Neural progenitor cell (in vitro differentiated cells): Measurements from ENCODE around the gene UBE2R2. TPM values are rescaled to one million over a fixed set of nuclear protein-coding genes. Genes with fewer than 3 reads are reported as not detected.

Experiments used
- DNase-seq: peaks from one replicate; pipeline ENCODE4 v3.0.0-alpha.2; 2016; ENCODE audit warnings: low spot score
- H2AFZ ChIP-seq: fragments of 200-600 bp; sonication (generic); replicated peaks from 2 replicates; pipeline ENCODE4 v1.6.1; 2016; ENCODE audit warnings: antibody characterized with exemption
- H3F3A ChIP-seq: fragments of 200-600 bp; sonication (generic); 2 replicates; pipeline ENCODE4 v1.6.1; 2016; ENCODE audit warnings: antibody characterized with exemption, low read depth
- H3K27ac ChIP-seq: fragments of 200-600 bp; sonication (generic); 2 replicates; pipeline ENCODE4 v1.5.1; 2016; ENCODE audit warnings: mild to moderate bottlenecking
- H3K27me3 ChIP-seq: fragments of 200-600 bp; sonication (generic); 2 replicates; pipeline ENCODE4 v1.6.1; 2016; ENCODE audit warnings: mild to moderate bottlenecking, moderate library complexity
- H3K36me3 ChIP-seq: fragments of 200-600 bp; sonication (generic); 2 replicates; pipeline ENCODE4 v1.5.1; 2016
- H3K4me1 ChIP-seq: fragments of 200-600 bp; sonication (generic); 2 replicates; pipeline ENCODE4 v1.6.1; 2016; ENCODE audit warnings: mixed run types
- H3K4me2 ChIP-seq: fragments of 200-600 bp; sonication (generic); 2 replicates; pipeline ENCODE4 v1.6.1; 2016
- H3K4me3 ChIP-seq: fragments of 200-600 bp; sonication (generic); 2 replicates; pipeline ENCODE4 v1.5.1; 2016
- H3K79me2 ChIP-seq: fragments of 200-600 bp; sonication (generic); 2 replicates; pipeline ENCODE4 v1.6.1; 2016; ENCODE audit warnings: low read depth
- H3K9ac ChIP-seq: fragments of 200-600 bp; sonication (generic); 2 replicates; pipeline ENCODE4 v1.6.1; 2016
- H3K9me3 ChIP-seq: fragments of 200-600 bp; sonication (generic); 2 replicates; pipeline ENCODE4 v1.5.1; 2016; ENCODE audit warnings: low read depth
- H4K20me1 ChIP-seq: fragments of 200-600 bp; sonication (generic); 2 replicates; pipeline ENCODE4 v1.6.1; 2016; ENCODE audit warnings: low read depth
- H3K27ac Mint-ChIP-seq: 3 replicates; pipeline ENCODE4 v1.8.0; 2021; ENCODE audit warnings: mixed read lengths
- H3K27me3 Mint-ChIP-seq: 2 replicates; pipeline ENCODE4 v1.8.0; 2022; ENCODE audit warnings: low read depth, mild to moderate bottlenecking, inconsistent platforms, moderate library complexity, mixed read lengths; ENCODE audit not compliant: insufficient read depth
- H3K36me3 Mint-ChIP-seq: 3 replicates; pipeline ENCODE4 v1.8.0; 2021; ENCODE audit warnings: mixed read lengths
- H3K4me1 Mint-ChIP-seq: 3 replicates; pipeline ENCODE4 v1.8.0; 2021; ENCODE audit warnings: mixed read lengths
- H3K4me3 Mint-ChIP-seq: 3 replicates; pipeline ENCODE4 v1.8.0; 2021; ENCODE audit warnings: mild to moderate bottlenecking, moderate library complexity, mixed read lengths
- H3K9me3 Mint-ChIP-seq: 3 replicates; pipeline ENCODE4 v1.8.0; 2020; ENCODE audit warnings: mixed read lengths
- EZH2 ChIP-seq: fragments of 200-600 bp; sonication (generic); IDR thresholded peaks from 2 replicates; pipeline ENCODE4 v1.6.1; 2017; ENCODE audit warnings: antibody characterized with exemption, mild to moderate bottlenecking, moderate library complexity
- EZH2phosphoT487 ChIP-seq: fragments of 200-600 bp; sonication (generic); IDR thresholded peaks from 2 replicates; pipeline ENCODE4 v1.6.1; 2017; ENCODE audit warnings: antibody characterized with exemption
- total RNA-seq: library from RNA; depleted of rRNA; stranded (reverse); fragments of >200 nt; gene quantifications from 2 replicates; pipeline ENCODE4 v1.2.3, GENCODE V29; 2015; ENCODE audit warnings: low replicate concordance
- TF ChIP-seq, protein P1 (sequence below): fragments of 200-600 bp; sonication (generic); IDR thresholded peaks from 2 replicates; pipeline ENCODE4 v1.5.1; 2017; ENCODE audit warnings: antibody characterized with exemption, mild to moderate bottlenecking

The UBE2R2 gene
- total RNA-seq, 1 donor from 2014 or later: 68.3 TPM

DNA sequence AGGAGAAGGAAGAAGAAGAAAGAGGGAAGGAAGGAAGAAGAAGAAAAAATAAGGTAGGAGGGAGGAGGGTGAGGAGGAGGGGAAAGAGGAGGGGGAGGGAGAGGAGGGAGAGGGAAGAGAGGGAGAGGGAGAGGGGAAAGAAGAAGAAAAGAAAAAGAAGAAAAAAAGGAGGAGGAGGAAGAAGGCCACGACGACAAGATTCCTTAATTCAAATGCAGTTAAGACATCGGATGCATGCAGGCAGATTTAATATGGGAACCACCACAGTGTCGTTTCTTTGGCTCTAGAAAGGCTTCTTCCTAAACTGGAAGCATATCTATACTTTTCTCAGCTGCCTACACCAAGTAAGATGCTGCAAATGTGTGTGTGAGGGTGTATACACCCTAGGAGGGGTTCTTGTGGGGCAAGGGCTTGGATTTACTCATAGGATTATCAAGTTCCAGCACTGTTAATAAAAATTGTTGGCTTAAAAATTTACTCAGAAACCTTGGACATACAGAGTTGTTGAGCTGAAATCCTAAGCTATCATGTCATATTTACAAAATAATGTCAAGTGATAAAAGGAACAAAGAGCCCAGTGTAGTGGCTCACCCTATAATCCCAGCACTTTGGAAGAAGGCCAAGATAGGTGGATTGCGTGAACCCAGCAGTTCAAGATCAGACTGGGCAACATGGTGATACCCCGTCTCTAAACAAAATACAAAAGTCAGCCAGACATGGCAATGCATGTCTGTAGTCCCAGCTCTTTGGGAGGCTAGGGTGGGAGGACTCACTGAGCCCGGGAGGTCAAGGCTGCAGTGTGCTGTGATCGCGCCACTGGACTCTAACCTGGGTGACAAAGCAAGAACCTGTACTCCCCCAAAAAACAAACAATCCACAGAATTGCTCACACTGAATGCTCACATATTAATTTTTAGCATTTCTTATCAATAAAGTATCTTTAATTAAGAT is 123.2 kb downstream of the UBE2R2 start:
- Histone ChIP-seq H2AFZ (no peak overlapping the region), H3K79me2 (no peaks in the 10 kb centered on the region), H3F3A (no peaks in the 10 kb centered on the region), H3K36me3 (peaks cover 6% of the 10 kb centered on the region), H3K4me1 (no peaks in the 10 kb centered on the region), H3K9me3 (no peaks in the 10 kb centered on the region), H4K20me1 (no peaks in the 10 kb centered on the region), H3K9ac (no peak overlapping the region), H3K4me3 (no peak overlapping the region), H3K27ac (no peak overlapping the region), H3K27me3 (no peaks in the 10 kb centered on the region), H3K4me2 (no peak overlapping the region)
- Mint-ChIP-seq H3K4me1 (no peaks in the 10 kb centered on the region), H3K4me3 (no peak overlapping the region), H3K36me3 (peaks cover 39% of the 10 kb centered on the region), H3K27me3 (peaks cover 2% of the 10 kb centered on the region), H3K9me3 (no peaks in the 10 kb centered on the region), H3K27ac (no peak overlapping the region)
- DNase-seq: no peak
- TF ChIP-seq EZH2phosphoT487: no peak
- TF ChIP-seq EZH2: no peak
- TF ChIP-seq, protein P1, sequence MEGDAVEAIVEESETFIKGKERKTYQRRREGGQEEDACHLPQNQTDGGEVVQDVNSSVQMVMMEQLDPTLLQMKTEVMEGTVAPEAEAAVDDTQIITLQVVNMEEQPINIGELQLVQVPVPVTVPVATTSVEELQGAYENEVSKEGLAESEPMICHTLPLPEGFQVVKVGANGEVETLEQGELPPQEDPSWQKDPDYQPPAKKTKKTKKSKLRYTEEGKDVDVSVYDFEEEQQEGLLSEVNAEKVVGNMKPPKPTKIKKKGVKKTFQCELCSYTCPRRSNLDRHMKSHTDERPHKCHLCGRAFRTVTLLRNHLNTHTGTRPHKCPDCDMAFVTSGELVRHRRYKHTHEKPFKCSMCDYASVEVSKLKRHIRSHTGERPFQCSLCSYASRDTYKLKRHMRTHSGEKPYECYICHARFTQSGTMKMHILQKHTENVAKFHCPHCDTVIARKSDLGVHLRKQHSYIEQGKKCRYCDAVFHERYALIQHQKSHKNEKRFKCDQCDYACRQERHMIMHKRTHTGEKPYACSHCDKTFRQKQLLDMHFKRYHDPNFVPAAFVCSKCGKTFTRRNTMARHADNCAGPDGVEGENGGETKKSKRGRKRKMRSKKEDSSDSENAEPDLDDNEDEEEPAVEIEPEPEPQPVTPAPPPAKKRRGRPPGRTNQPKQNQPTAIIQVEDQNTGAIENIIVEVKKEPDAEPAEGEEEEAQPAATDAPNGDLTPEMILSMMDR: no peak

DNA sequence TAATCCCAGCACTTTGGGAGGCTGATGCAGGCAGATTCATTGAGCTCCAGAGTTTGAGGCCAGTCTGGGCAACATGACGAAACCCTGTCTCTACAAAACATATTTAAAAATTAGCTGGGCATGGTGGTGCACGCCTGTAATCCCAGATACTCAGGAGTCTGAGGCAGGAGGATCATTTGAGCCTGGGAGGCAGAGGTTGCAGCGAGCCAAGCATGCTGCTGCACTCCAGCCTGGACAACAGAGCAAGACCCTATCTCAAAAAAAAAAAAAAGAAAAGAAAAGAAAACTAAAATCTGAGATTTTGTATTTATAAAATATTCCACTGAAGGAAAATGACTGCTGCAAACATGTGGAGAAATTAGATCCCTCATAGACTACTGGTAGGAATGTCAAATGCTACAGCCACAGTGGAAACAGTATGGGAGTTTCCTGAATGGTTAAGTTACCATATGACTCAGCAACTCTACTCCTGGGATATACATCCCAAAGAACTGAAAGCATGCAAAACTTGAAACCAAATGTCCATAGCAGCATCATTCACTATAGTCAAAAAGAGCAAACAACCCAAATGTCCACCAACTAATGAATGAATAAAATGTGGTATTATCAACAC is 125.6 kb downstream of the UBE2R2 start:
- H3K4me1 Mint-ChIP-seq: no peaks in the 10 kb centered on the region
- no peaks in the 10 kb centered on the region for H3K9me3 Mint-ChIP-seq
- H3K4me3 ChIP-seq: no peak overlapping the region
- no peaks in the 10 kb centered on the region for H3K9me3 ChIP-seq
- H3K79me2 ChIP-seq: no peaks in the 10 kb centered on the region
- no peaks in the 10 kb centered on the region for H3F3A ChIP-seq
- peaks cover 6% of the 10 kb centered on the region for H3K36me3 ChIP-seq
- no peak for DNase-seq
- no peak overlapping the region for H3K4me3 Mint-ChIP-seq
- no peaks in the 10 kb centered on the region for H4K20me1 ChIP-seq
- no peak overlapping the region for H3K4me2 ChIP-seq
- H3K27ac Mint-ChIP-seq: no peak overlapping the region
- H3K36me3 Mint-ChIP-seq: peaks cover 38% of the 10 kb centered on the region
- H3K27me3 ChIP-seq: no peaks in the 10 kb centered on the region
- no peak overlapping the region for H3K9ac ChIP-seq
- TF ChIP-seq EZH2 (no peak), EZH2phosphoT487 (no peak)
- TF ChIP-seq, protein P1: no peak
- H2AFZ ChIP-seq: no peak overlapping the region
- H3K27me3 Mint-ChIP-seq: peaks cover 2% of the 10 kb centered on the region
- H3K4me1 ChIP-seq: no peaks in the 10 kb centered on the region
- H3K27ac ChIP-seq: no peak overlapping the region

DNA sequence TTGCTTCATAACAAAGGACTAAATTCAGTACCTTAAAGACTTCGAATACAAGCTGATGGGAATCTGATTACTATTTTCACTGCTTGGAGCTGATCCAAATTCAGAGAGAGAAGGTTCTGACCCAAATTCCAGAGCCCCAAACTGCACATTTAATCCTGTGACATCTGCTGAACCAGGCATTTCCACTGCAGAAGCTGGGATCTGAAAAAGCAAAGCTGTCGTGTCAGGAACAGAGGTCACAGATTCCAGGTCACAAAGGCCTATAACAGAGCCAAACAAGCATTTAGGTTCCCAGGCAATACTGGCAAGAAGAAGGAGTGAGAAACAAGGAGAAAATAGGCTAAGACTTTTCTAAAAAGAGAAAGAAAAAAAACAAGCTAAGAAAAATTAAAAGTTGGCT is 126.4 kb downstream of the UBE2R2 start:
- peaks cover 6% of the 10 kb centered on the region for H3K36me3 ChIP-seq
- H4K20me1 ChIP-seq: no peaks in the 10 kb centered on the region
- no peak overlapping the region for H3K4me2 ChIP-seq
- no peaks in the 10 kb centered on the region for H3K4me1 ChIP-seq
- H3K4me3 ChIP-seq: no peak overlapping the region
- no peak overlapping the region for H3K27ac Mint-ChIP-seq
- no peaks in the 10 kb centered on the region for H3K27me3 ChIP-seq
- no peaks in the 10 kb centered on the region for H3K9me3 ChIP-seq
- H3F3A ChIP-seq: no peaks in the 10 kb centered on the region
- H3K27me3 Mint-ChIP-seq: peaks cover 2% of the 10 kb centered on the region
- no peaks in the 10 kb centered on the region for H3K9me3 Mint-ChIP-seq
- H3K4me3 Mint-ChIP-seq: no peak overlapping the region
- no peak for DNase-seq
- no peak overlapping the region for H2AFZ ChIP-seq
- no peak overlapping the region for H3K9ac ChIP-seq
- H3K36me3 Mint-ChIP-seq: peaks cover 43% of the 10 kb centered on the region
- no peaks in the 10 kb centered on the region for H3K4me1 Mint-ChIP-seq
- no peak overlapping the region for H3K27ac ChIP-seq
- no peaks in the 10 kb centered on the region for H3K79me2 ChIP-seq
- TF ChIP-seq EZH2 (no peak), EZH2phosphoT487 (no peak)
- TF ChIP-seq, protein P1: no peak
